HepG2 (cell line): ENCODE results near the gene AFG1L. TPM values are rescaled to one million over a fixed set of nuclear protein-coding genes. Genes with fewer than 3 reads are reported as not detected.

Source experiments
- ARNTL ChIP-seq: sonication (generic); formaldehyde crosslinking; IDR thresholded peaks from 2 replicates; pipeline ENCODE4 v1.4.0; 2020; ENCODE audit warnings: mild to moderate bottlenecking, missing genetic modification reagents
- DNMT1 ChIP-seq: sonication (generic); formaldehyde crosslinking; IDR thresholded peaks from 2 replicates; pipeline ENCODE4 v1.5.1; 2020; ENCODE audit warnings: mild to moderate bottlenecking, missing genetic modification reagents
- FOXA1 ChIP-seq, 2 experiments: fragments of 450-650 bp in 1 of 2; sonication (generic) in 1 of 2; formaldehyde crosslinking in 1 of 2; IDR thresholded peaks; 2 replicates each; pipeline versions ENCODE4 v1.4.0 to v1.6.1; 2016 to 2020; ENCODE audit warnings: missing genetic modification reagents in 1 of 2
- GFI1 ChIP-seq: sonication (generic); formaldehyde crosslinking; IDR thresholded peaks from 2 replicates; pipeline ENCODE4 v1.5.0; 2020; ENCODE audit warnings: missing genetic modification reagents, mild to moderate bottlenecking, borderline replicate concordance
- HOXA9 ChIP-seq: sonication (generic); formaldehyde crosslinking; IDR thresholded peaks from 2 replicates; pipeline ENCODE4 v1.8.1; 2022; ENCODE audit warnings: missing genetic modification reagents, mild to moderate bottlenecking, moderate library complexity, borderline replicate concordance
- KDM6A ChIP-seq: IDR thresholded peaks from 2 replicates; pipeline ENCODE4 v1.6.1; 2016; ENCODE audit warnings: low read depth
- MAFF ChIP-seq: IDR thresholded peaks from 2 replicates; pipeline ENCODE4 v1.6.1; 2011; ENCODE audit warnings: low read depth, low read length, improper control_type of control experiment
- MXD4 ChIP-seq: IDR thresholded peaks from 2 replicates; pipeline ENCODE4 v1.6.1; 2016; ENCODE audit warnings: mild to moderate bottlenecking, missing biosample characterization, missing genetic modification reagents
- MXI1 ChIP-seq: IDR thresholded peaks from 3 replicates; pipeline ENCODE4 v1.6.1; 2012; ENCODE audit warnings: low read depth, low read length, inconsistent platforms, borderline replicate concordance
- NFE2L2 ChIP-seq: fragments of 150-350 bp; IDR thresholded peaks from 2 replicates; pipeline ENCODE4 v1.6.1; 2014; ENCODE audit warnings: low read length
- NFYC ChIP-seq: IDR thresholded peaks from 2 replicates; pipeline ENCODE4 v1.6.1; 2016; ENCODE audit warnings: missing genetic modification reagents, missing compliant biosample characterization
- NR2C2 ChIP-seq: sonication (generic); formaldehyde crosslinking; IDR thresholded peaks from 2 replicates; pipeline ENCODE4 v1.4.0; 2020; ENCODE audit warnings: missing genetic modification reagents, mild to moderate bottlenecking, moderate library complexity, borderline replicate concordance
- NRL ChIP-seq: sonication (generic); formaldehyde crosslinking; IDR thresholded peaks from 2 replicates; pipeline ENCODE4 v1.5.0; 2020; ENCODE audit warnings: missing genetic modification reagents, mild to moderate bottlenecking, moderate library complexity, borderline replicate concordance
- SAP130 ChIP-seq: IDR thresholded peaks from 2 replicates; pipeline ENCODE4 v1.6.1; 2016; ENCODE audit warnings: low read depth
- SMAD1 ChIP-seq: sonication (generic); formaldehyde crosslinking; IDR thresholded peaks from 2 replicates; pipeline ENCODE4 v1.4.0; 2020; ENCODE audit warnings: missing genetic modification reagents, low read depth, mild to moderate bottlenecking, borderline replicate concordance
- SMAD3 ChIP-seq: sonication (generic); formaldehyde crosslinking; IDR thresholded peaks from 2 replicates; pipeline ENCODE4 v1.4.0; 2020; ENCODE audit warnings: missing genetic modification reagents
- SMC3 ChIP-seq: IDR thresholded peaks from 2 replicates; pipeline ENCODE4 v1.6.1; 2011; ENCODE audit warnings: low read length, improper control_type of control experiment
- TOE1 ChIP-seq: sonication (generic); formaldehyde crosslinking; IDR thresholded peaks from 2 replicates; pipeline ENCODE4 v1.4.0; 2020; ENCODE audit warnings: mild to moderate bottlenecking, missing genetic modification reagents
- TRIM24 ChIP-seq: sonication (generic); formaldehyde crosslinking; IDR thresholded peaks from 2 replicates; pipeline ENCODE4 v1.8.0; 2022; ENCODE audit warnings: mild to moderate bottlenecking, missing genetic modification reagents
- ZBTB44 ChIP-seq: sonication (generic); formaldehyde crosslinking; IDR thresholded peaks from 2 replicates; pipeline ENCODE4 v1.4.0; 2020; ENCODE audit warnings: missing genetic modification reagents
- ZBTB8A ChIP-seq: sonication (generic); formaldehyde crosslinking; IDR thresholded peaks from 2 replicates; pipeline ENCODE4 v1.4.0; 2020; ENCODE audit warnings: mild to moderate bottlenecking, low read depth, missing genetic modification reagents, borderline replicate concordance
- ZC3H4 ChIP-seq: sonication (generic); formaldehyde crosslinking; IDR thresholded peaks from 2 replicates; pipeline ENCODE4 v1.4.0; 2020; ENCODE audit warnings: missing genetic modification reagents, borderline replicate concordance
- ZNF609 ChIP-seq: sonication (generic); formaldehyde crosslinking; IDR thresholded peaks from 2 replicates; pipeline ENCODE4 v1.4.0; 2020; ENCODE audit warnings: mild to moderate bottlenecking, missing genetic modification reagents, borderline replicate concordance
- ZNF724P ChIP-seq: sonication (generic); formaldehyde crosslinking; IDR thresholded peaks from 2 replicates; pipeline ENCODE4 v1.8.0; 2022; ENCODE audit warnings: missing genetic modification reagents, borderline replicate concordance
- ZNF816 ChIP-seq: sonication (generic); formaldehyde crosslinking; IDR thresholded peaks from 2 replicates; pipeline ENCODE4 v1.8.0; 2022; ENCODE audit warnings: missing genetic modification reagents, mild to moderate bottlenecking, borderline replicate concordance
- polyA plus RNA-seq, 8 experiments: library from polyadenylated mRNA; depleted of rRNA in 3 of 8; stranded (reverse) in 7 of 8; unstranded in 1 of 8; fragments of >200 nt; fragmentation: Illumina TruSeq in 4 of 8; extraction: Trizol in 4 of 8; gene quantifications; 2 replicates each; pipeline versions ENCODE4 v1.2.1 to v1.2.3, GENCODE V29; 2011 to 2016; ENCODE audit warnings: low read depth in 4 of 8, missing spikeins in 1 of 8, mixed read lengths in 1 of 8; ENCODE audit not compliant: insufficient read depth in 1 of 8
- total RNA-seq, 5 experiments: library from RNA; depleted of rRNA; stranded (reverse); fragments of >200 nt; fragmentation: Illumina TruSeq; extraction: Trizol; gene quantifications; 2 replicates each; pipeline ENCODE4 v1.2.3, GENCODE V29; 2016; ENCODE audit warnings: low read depth in 1 of 5

The AFG1L gene
- total and polyA plus RNA-seq, 2 of the 13 experiments (the other 11 are each of a cell fraction or from before 2014, with no cell fraction given), result 3.1 to 14.0 TPM

- TF ChIP-seq ARNTL (CRISPR knock-in tag) (no peak), ZNF609 (CRISPR knock-in tag) (no peak), SAP130 (CRISPR knock-in tag) (0 out of 2 replicates have a peak, but pooled peaks have one; percentile 11), NFE2L2 (no peak), MXI1 (no peak), ZNF724P (CRISPR knock-in tag) (no peak), ZBTB44 (no peak), GFI1 (CRISPR knock-in tag) (no peak), KDM6A (CRISPR knock-in tag) (no peak), MXD4 (CRISPR knock-in tag) (0 out of 2 replicates have a peak, but pooled peaks have one; percentile 46), ZBTB8A (CRISPR knock-in tag) (no peak), MAFF (no peak), ZNF816 (CRISPR knock-in tag) (no peak), NRL (no peak), HOXA9 (CRISPR knock-in tag) (no peak), TOE1 (CRISPR knock-in tag) (no peak), SMC3 (peak; percentile 99), ZC3H4 (CRISPR knock-in tag) (no peak), NR2C2 (CRISPR knock-in tag) (no peak), TRIM24 (CRISPR knock-in tag) (no peak), DNMT1 (CRISPR knock-in tag) (no peak), FOXA1 (IDR thresholded peaks at IDR 0.05) (no peak), FOXA1 (CRISPR knock-in tag; IDR thresholded peaks at IDR 0.05) (no peak), SMAD3 (CRISPR knock-in tag) (0 out of 2 replicates have a peak, but pooled peaks have one; percentile 32), SMAD1 (CRISPR knock-in tag) (no peak), NFYC (CRISPR knock-in tag) (no peak)
Measured at GRCh38 chr6:108541843-108542759, 247.2 kb downstream of the AFG1L start (continued).
